ENCODE results near the gene TBC1D9. TPM values are rescaled to one million over a fixed set of nuclear protein-coding genes. Genes with fewer than 3 reads are reported as not detected.

The TBC1D9 gene
- total and polyA plus RNA-seq, 5 donors from 2014 or later: 0.03 to 0.30 (median 0.20) TPM; not detected in 2

DNA sequence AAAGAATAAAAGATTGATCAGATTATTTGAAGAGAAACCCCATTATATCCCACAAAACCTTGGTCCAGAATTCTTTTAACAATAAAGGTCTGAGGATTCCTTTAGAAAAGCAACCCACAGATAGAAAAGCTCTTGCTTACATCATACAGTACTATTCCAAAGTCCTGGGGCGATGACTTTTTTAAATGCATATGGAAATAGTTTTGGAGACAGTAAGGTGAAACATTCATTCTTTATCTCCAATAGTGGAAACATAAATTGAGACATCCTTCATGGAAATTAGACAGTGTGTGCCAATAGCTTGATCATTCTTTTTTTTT is 101.7 kb downstream of the TBC1D9 start:
- Mint-ChIP-seq H3K4me3 (no peak overlapping the region), H3K4me1 (no peaks in the 10 kb centered on the region), H3K27ac (no peak overlapping the region), H3K36me3 (no peaks in the 10 kb centered on the region), H3K27me3 (no peaks in the 10 kb centered on the region), H3K9me3 (no peaks in the 10 kb centered on the region)
- no peak overlapping the region for H3K4me3 ChIP-seq (ENCODE audit: low read depth, low read length)
- H3K9me3 ChIP-seq (ENCODE audit: control insufficient read depth in 2 of 2, low read length in 2 of 2): no peaks in the 10 kb centered on the region
- H3K27me3 ChIP-seq (ENCODE audit: control insufficient read depth, insufficient read depth, low read length): peaks cover 4% of the 10 kb centered on the region
- no peak for ATAC-seq (ENCODE audit: low read depth in 2 of 2)
- H3K27ac ChIP-seq (ENCODE audit: insufficient read depth, low read length, poor library complexity, severe bottlenecking): no peak overlapping the region
- no peaks in the 10 kb centered on the region for H3K4me1 ChIP-seq (ENCODE audit: control insufficient read depth, insufficient read depth, low read length, poor library complexity, severe bottlenecking)
- no peak for DNase-seq
- no peaks in the 10 kb centered on the region for H3K36me3 ChIP-seq (ENCODE audit: control insufficient read depth, insufficient read depth, low read length)

DNA sequence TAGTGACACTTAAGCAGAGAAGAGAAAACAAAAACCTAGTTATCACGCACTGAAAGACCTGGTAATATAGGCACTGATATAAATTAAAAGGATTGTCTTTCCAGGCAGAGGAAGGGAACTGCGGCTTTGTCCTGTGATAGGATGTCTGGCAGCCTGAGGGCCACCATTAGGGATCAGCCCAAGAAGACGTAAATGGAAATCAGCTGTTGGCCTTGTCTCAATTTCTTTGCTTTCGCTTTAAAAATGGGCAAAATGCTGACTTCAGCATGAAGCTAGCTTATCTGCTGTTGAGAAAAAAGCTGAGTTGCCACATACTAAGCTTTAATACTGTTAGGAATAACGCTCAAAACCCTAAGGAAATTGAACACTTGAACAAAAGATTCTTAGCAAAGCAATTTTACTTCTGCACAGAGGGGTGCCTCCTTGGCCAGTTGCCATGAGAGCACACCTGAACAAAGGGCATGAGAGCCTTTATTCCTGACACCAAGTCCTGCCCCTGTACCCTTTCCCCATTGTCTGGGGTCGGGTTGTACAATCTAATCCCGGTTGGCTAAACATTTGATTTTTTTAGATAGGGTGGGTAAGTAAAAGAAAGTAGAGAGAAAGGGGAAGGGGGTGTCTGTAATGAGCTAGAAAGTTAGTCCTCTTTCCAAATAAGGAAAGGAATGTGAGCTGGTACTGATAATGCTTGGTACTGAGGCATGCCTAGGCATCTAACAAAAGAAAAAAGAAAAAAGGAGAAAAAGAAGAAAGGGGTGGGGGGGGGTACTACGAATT is 102.3 kb downstream of the TBC1D9 start:
- no peak for ATAC-seq (ENCODE audit: low read depth in 2 of 2)
- Mint-ChIP-seq H3K27me3 (no peaks in the 10 kb centered on the region), H3K4me3 (no peak overlapping the region)

DNA sequence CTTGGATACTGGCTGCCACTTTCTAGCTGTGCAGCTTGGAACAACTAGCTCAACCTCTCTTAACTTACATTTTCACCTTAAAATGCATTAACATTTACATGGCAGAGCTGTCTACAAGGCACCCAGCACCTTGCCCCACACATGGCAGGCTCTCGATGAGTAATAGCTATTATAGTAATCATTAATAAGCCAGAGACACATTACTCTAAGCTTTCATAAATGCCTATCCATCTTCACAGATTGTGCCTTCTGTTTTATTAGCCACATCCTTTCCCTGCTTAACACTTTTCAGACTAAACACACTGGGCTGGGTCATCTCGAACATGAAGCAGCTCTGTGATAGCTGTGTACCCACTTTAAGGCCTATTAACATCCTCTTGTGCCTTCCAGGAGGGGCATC is 103.6 kb downstream of the TBC1D9 start:
- Histone ChIP-seq H3K4me3 (ENCODE audit: low read depth, low read length) (no peak overlapping the region), H3K9me3 (ENCODE audit: control insufficient read depth in 2 of 2, low read length in 2 of 2) (no peaks in the 10 kb centered on the region), H3K27ac (ENCODE audit: insufficient read depth, low read length, poor library complexity, severe bottlenecking) (no peak overlapping the region), H3K27me3 (ENCODE audit: control insufficient read depth, insufficient read depth, low read length) (no peaks in the 10 kb centered on the region), H3K36me3 (ENCODE audit: control insufficient read depth, insufficient read depth, low read length) (no peaks in the 10 kb centered on the region), H3K4me1 (ENCODE audit: control insufficient read depth, insufficient read depth, low read length, poor library complexity, severe bottlenecking) (no peaks in the 10 kb centered on the region)
- no peaks in the 10 kb centered on the region for H3K36me3 Mint-ChIP-seq
- no peaks in the 10 kb centered on the region for H3K27me3 Mint-ChIP-seq
- H3K9me3 Mint-ChIP-seq: no peaks in the 10 kb centered on the region
- ATAC-seq (ENCODE audit: low read depth in 2 of 2) (no peak), DNase-seq (no peak)
- H3K4me3 Mint-ChIP-seq: no peak overlapping the region
- no peaks in the 10 kb centered on the region for H3K4me1 Mint-ChIP-seq
- H3K27ac Mint-ChIP-seq: peak overlapping the region in 1 of 3 donors; percentile 70

More for the DNA sequence above, 102.3 kb downstream of the TBC1D9 start:
- H3K36me3 ChIP-seq (ENCODE audit: control insufficient read depth, insufficient read depth, low read length): no peaks in the 10 kb centered on the region
- no peak overlapping the region for H3K4me3 ChIP-seq (ENCODE audit: low read depth, low read length)
- no peaks in the 10 kb centered on the region for H3K9me3 ChIP-seq (ENCODE audit: control insufficient read depth in 2 of 2, low read length in 2 of 2)
- H3K36me3 Mint-ChIP-seq: no peaks in the 10 kb centered on the region
- H3K9me3 Mint-ChIP-seq: no peaks in the 10 kb centered on the region
- no peak for DNase-seq
- H3K4me1 Mint-ChIP-seq: no peaks in the 10 kb centered on the region
- H3K4me1 ChIP-seq (ENCODE audit: control insufficient read depth, insufficient read depth, low read length, poor library complexity, severe bottlenecking): no peaks in the 10 kb centered on the region
- H3K27me3 ChIP-seq (ENCODE audit: control insufficient read depth, insufficient read depth, low read length): peaks cover 2% of the 10 kb centered on the region
- H3K27ac Mint-ChIP-seq: no peak overlapping the region
- H3K27ac ChIP-seq (ENCODE audit: insufficient read depth, low read length, poor library complexity, severe bottlenecking): no peak overlapping the region

DNA sequence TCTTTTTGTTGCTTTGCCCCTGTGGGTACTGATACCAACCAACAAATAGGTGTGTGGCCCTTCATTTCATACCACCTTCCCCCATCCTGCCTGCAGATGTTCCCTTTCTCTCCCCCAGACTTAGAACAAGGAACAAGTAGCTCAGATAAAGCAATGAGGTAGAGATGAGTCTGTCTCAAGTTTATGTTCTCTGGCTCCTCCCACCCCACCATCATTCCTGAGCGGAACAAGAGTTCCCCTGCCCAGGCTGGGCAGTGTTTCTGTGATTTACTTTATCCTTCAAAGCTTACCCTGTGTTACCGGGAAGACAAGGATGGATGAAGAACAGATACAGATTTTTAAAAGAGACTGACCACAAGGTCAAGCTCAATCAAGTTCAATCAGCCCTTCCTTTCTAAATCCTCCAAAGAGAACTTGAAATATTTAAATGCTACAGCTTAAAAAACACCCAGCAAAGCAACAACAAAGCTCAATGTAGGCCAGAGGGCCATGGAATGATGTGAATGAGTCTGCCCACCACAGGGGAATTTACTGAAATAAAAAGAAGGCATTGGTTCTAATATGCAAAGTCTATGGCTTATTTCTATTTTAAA is 107.4 kb downstream of the TBC1D9 start:
- ATAC-seq (ENCODE audit: low read depth in 2 of 2) (no peak), DNase-seq (no peak)
- H3K9me3 Mint-ChIP-seq: no peaks in the 10 kb centered on the region
- H3K4me1 Mint-ChIP-seq: no peaks in the 10 kb centered on the region
- H3K4me3 Mint-ChIP-seq: no peak overlapping the region
- H3K27ac ChIP-seq (ENCODE audit: insufficient read depth, low read length, poor library complexity, severe bottlenecking): no peak overlapping the region
- no peaks in the 10 kb centered on the region for H3K36me3 ChIP-seq (ENCODE audit: control insufficient read depth, insufficient read depth, low read length)
- H3K27me3 ChIP-seq (ENCODE audit: control insufficient read depth, insufficient read depth, low read length): no peaks in the 10 kb centered on the region
- no peaks in the 10 kb centered on the region for H3K4me1 ChIP-seq (ENCODE audit: control insufficient read depth, insufficient read depth, low read length, poor library complexity, severe bottlenecking)
- H3K36me3 Mint-ChIP-seq: no peaks in the 10 kb centered on the region
- H3K27ac Mint-ChIP-seq: no peak overlapping the region
- no peak overlapping the region for H3K4me3 ChIP-seq (ENCODE audit: low read depth, low read length)
- H3K27me3 Mint-ChIP-seq: no peaks in the 10 kb centered on the region
- no peaks in the 10 kb centered on the region for H3K9me3 ChIP-seq (ENCODE audit: control insufficient read depth in 2 of 2, low read length in 2 of 2)

DNA sequence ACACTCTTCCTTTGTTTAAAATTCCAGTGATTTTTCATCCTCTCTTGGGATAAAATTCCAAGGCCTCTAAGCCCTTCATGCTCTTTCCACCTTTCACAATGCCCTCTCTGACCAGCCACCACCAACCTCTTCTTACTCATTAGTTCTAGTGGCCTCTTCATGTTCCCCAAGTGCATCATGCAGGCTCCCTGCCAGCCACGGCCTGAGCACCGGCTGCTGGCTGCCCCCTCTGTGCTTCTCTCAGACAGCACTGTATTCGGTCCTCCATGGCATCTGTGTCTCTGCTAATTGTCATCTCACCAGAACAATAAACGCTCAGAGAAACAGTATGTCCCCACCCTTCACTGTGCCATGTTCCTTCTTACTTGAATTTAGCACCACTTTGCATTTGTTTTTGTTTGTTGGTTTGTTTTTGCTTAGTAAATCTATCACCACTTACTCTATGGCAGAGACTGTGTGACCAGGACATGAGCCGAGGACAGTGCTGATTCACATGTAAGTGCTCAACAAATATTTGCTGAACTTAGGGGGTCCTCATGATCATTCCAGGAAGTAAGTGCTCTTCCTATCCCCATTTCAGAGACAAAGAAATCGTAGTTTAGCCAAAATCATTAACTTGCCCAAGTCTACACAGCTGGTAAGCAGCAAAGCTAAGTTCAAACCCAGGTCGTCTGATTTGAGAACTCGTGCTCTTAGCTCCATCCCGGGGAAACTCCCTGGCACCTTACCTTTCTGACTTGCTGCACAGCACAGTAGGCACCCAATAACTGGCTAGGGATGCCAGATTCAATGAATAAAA is 110.4 kb downstream of the TBC1D9 start:
- ATAC-seq (ENCODE audit: low read depth in 2 of 2) (no peak), DNase-seq (no peak)
- no peak overlapping the region for H3K4me3 Mint-ChIP-seq
- Histone ChIP-seq H3K27me3 (ENCODE audit: control insufficient read depth, insufficient read depth, low read length) (no peaks in the 10 kb centered on the region), H3K9me3 (ENCODE audit: control insufficient read depth in 2 of 2, low read length in 2 of 2) (no peaks in the 10 kb centered on the region), H3K4me3 (ENCODE audit: low read depth, low read length) (no peak overlapping the region), H3K27ac (ENCODE audit: insufficient read depth, low read length, poor library complexity, severe bottlenecking) (no peak overlapping the region), H3K4me1 (ENCODE audit: control insufficient read depth, insufficient read depth, low read length, poor library complexity, severe bottlenecking) (no peaks in the 10 kb centered on the region), H3K36me3 (ENCODE audit: control insufficient read depth, insufficient read depth, low read length) (no peaks in the 10 kb centered on the region)
- no peaks in the 10 kb centered on the region for H3K4me1 Mint-ChIP-seq
- no peaks in the 10 kb centered on the region for H3K36me3 Mint-ChIP-seq
- no peaks in the 10 kb centered on the region for H3K27me3 Mint-ChIP-seq
- no peak overlapping the region for H3K27ac Mint-ChIP-seq
- H3K9me3 Mint-ChIP-seq: no peaks in the 10 kb centered on the region

DNA sequence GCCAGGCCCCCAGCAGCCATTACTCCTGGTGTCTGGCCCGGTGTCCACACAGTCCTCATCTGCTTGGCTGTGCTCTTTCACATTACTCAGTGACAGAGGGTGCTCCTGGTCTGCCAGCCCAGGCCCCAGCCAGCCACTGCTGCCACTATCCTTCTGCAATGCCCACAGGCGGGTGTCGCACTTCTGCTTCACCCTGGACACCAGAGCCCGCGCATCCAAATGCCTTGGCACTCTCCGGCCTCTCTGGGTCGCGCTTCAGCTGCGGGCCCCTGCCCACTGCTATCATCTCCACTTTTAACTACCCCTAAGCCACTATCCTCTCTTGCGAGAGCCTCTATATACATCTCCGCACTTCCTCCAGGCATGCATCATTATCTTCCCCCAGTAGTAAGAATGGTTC is 111.0 kb downstream of the TBC1D9 start:
- Mint-ChIP-seq H3K36me3 (no peaks in the 10 kb centered on the region), H3K4me1 (no peaks in the 10 kb centered on the region), H3K27ac (no peak overlapping the region), H3K9me3 (no peaks in the 10 kb centered on the region), H3K4me3 (no peak overlapping the region), H3K27me3 (no peaks in the 10 kb centered on the region)
- DNase-seq (no peak), ATAC-seq (ENCODE audit: low read depth in 2 of 2) (no peak)
- Histone ChIP-seq H3K36me3 (ENCODE audit: control insufficient read depth, insufficient read depth, low read length) (no peaks in the 10 kb centered on the region), H3K27me3 (ENCODE audit: control insufficient read depth, insufficient read depth, low read length) (no peaks in the 10 kb centered on the region), H3K9me3 (ENCODE audit: control insufficient read depth in 2 of 2, low read length in 2 of 2) (no peaks in the 10 kb centered on the region), H3K4me1 (ENCODE audit: control insufficient read depth, insufficient read depth, low read length, poor library complexity, severe bottlenecking) (no peaks in the 10 kb centered on the region), H3K27ac (ENCODE audit: insufficient read depth, low read length, poor library complexity, severe bottlenecking) (no peak overlapping the region), H3K4me3 (ENCODE audit: low read depth, low read length) (no peak overlapping the region)

DNA sequence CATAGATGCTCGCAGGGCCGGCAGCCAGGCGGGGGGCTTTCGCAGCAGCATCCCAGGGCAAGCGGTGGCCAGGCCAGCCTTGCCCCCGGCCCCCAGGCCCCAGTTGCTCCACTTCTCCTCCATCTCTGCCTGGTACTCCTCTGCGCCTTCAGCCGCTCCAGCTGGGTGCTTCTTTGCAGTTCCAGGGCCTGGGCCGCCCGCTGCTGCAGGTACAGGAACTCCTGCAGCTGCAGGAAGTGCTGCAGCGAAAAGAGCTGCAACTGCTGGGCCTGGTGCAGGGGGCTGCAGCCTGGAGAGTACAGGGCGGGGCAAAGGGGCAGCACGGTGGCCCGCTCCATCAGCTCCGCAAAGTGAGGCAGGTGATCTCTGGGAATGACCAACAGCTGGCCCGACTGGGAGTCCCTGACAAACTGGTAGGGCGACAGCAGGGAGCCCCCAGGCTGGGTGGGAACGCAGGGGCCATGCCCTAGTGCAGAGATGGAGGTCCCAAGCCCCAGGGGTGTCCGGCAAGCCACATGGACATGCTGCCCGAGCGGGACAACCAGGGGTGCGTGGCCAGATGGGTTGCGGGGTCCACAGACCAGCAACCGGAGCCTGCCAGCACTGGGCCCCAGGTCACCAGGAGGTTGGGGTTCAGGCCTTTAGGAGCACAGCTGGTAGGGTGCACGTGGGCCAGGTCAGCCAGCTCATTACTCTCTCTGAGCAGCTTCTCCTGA is 111.6 kb downstream of the TBC1D9 start:
- Mint-ChIP-seq H3K9me3 (no peaks in the 10 kb centered on the region), H3K36me3 (no peaks in the 10 kb centered on the region), H3K27me3 (no peaks in the 10 kb centered on the region), H3K4me3 (no peak overlapping the region), H3K27ac (no peak overlapping the region), H3K4me1 (no peaks in the 10 kb centered on the region)
- ATAC-seq (ENCODE audit: low read depth in 2 of 2) (no peak), DNase-seq (no peak)
- no peaks in the 10 kb centered on the region for H3K27me3 ChIP-seq (ENCODE audit: control insufficient read depth, insufficient read depth, low read length)
- H3K36me3 ChIP-seq (ENCODE audit: control insufficient read depth, insufficient read depth, low read length): no peaks in the 10 kb centered on the region
- H3K4me1 ChIP-seq (ENCODE audit: control insufficient read depth, insufficient read depth, low read length, poor library complexity, severe bottlenecking): no peaks in the 10 kb centered on the region
- H3K9me3 ChIP-seq (ENCODE audit: control insufficient read depth in 2 of 2, low read length in 2 of 2): no peaks in the 10 kb centered on the region
- H3K27ac ChIP-seq (ENCODE audit: insufficient read depth, low read length, poor library complexity, severe bottlenecking): no peak overlapping the region
- no peak overlapping the region for H3K4me3 ChIP-seq (ENCODE audit: low read depth, low read length)

Data from CD4-positive, CD25-positive, alpha-beta regulatory T cell (primary cell).